ACC112 (cell line): Measurements from ENCODE around the gene STIMATE.

Experiments
- H2AFZ ChIP-seq: fragments of 200-600 bp; sonication (generic); one replicate; pipeline ENCODE4 v1.6.0; 2017; ENCODE audit warnings: antibody characterized with exemption, low read length; ENCODE audit not compliant: unreplicated experiment
- H3K27ac ChIP-seq: fragments of 200-600 bp; sonication (generic); 2 replicates; pipeline ENCODE4 v1.5.1; 2014; ENCODE audit warnings: low read depth, mild to moderate bottlenecking, antibody characterized with exemption, low read length, moderate library complexity
- H3K27me3 ChIP-seq: fragments of 200-600 bp; sonication (generic); 2 replicates; pipeline ENCODE4 v1.6.1; 2014; ENCODE audit warnings: mild to moderate bottlenecking, antibody characterized with exemption, low read length, moderate library complexity, mixed read lengths; ENCODE audit not compliant: insufficient read depth
- H3K36me3 ChIP-seq: fragments of 200-600 bp; sonication (generic); 2 replicates; pipeline ENCODE4 v1.6.1; 2016; ENCODE audit warnings: mild to moderate bottlenecking, antibody characterized with exemption, low read length, moderate library complexity, mixed read lengths; ENCODE audit not compliant: insufficient read depth
- H3K4me1 ChIP-seq: fragments of 200-600 bp; sonication (generic); one replicate; pipeline ENCODE4 v1.6.1; 2016; ENCODE audit warnings: low read length, mixed read lengths; ENCODE audit not compliant: insufficient read depth, unreplicated experiment, control insufficient read depth
- H3K4me3 ChIP-seq: fragments of 200-600 bp; sonication (generic); 2 replicates; pipeline ENCODE4 v1.5.1; 2014; ENCODE audit warnings: mild to moderate bottlenecking, low read depth, low read length
- H3K79me2 ChIP-seq: fragments of 200-600 bp; sonication (generic); one replicate; pipeline ENCODE4 v1.6.0; 2016; ENCODE audit warnings: low read length; ENCODE audit not compliant: control insufficient read depth, unreplicated experiment, insufficient read depth

The STIMATE gene

GRCh38 chr3:52881871-52882270, 15.5 kb downstream of the STIMATE start:
- no peak overlapping the region for H3K4me3 ChIP-seq
- H3K27me3 ChIP-seq, result no peaks in the 10 kb centered on the region
- peaks cover 15% of the 10 kb centered on the region; the same call in 1 of the 2 replicates for H3K36me3 ChIP-seq
- peaks cover 2% of the 10 kb centered on the region for H3K79me2 ChIP-seq
- H2AFZ ChIP-seq, result no peak overlapping the region
- no peak overlapping the region for H3K27ac ChIP-seq
- no peaks in the 10 kb centered on the region for H3K4me1 ChIP-seq

GRCh38 chr3:52880474-52880873, 16.9 kb downstream of the STIMATE start:
- Histone ChIP-seq H3K79me2 (peaks cover 2% of the 10 kb centered on the region), H3K27me3 (no peaks in the 10 kb centered on the region), H2AFZ (no peak overlapping the region), H3K27ac (no peak overlapping the region), H3K4me3 (no peak overlapping the region), H3K36me3 (peaks cover 10% of the 10 kb centered on the region; the same call in 1 of the 2 replicates), H3K4me1 (no peaks in the 10 kb centered on the region)

GRCh38 chr3:52880047-52880446, 17.3 kb downstream of the STIMATE start:
- peaks cover 2% of the 10 kb centered on the region for H3K79me2 ChIP-seq
- peaks cover 5% of the 10 kb centered on the region; the same call in 1 of the 2 replicates for H3K36me3 ChIP-seq
- H3K4me3 ChIP-seq, result no peak overlapping the region
- H3K4me1 ChIP-seq, result no peaks in the 10 kb centered on the region
- no peak overlapping the region for H2AFZ ChIP-seq
- no peak overlapping the region for H3K27ac ChIP-seq
- no peaks in the 10 kb centered on the region for H3K27me3 ChIP-seq

- peaks cover 4% of the 10 kb centered on the region for H3K79me2 ChIP-seq
- H3K36me3 ChIP-seq, result 0 out of 2 replicates have a peak, but pooled peaks cover 2% of the 10 kb centered on the region
- H2AFZ ChIP-seq, result no peak overlapping the region
- H3K4me3 ChIP-seq, result no peak overlapping the region
- no peak overlapping the region for H3K27ac ChIP-seq
- H3K4me1 ChIP-seq, result no peaks in the 10 kb centered on the region
- no peaks in the 10 kb centered on the region for H3K27me3 ChIP-seq
Measured at GRCh38 chr3:52879581-52879980, 17.8 kb downstream of the STIMATE start.

- Histone ChIP-seq H3K36me3 (no peaks in the 10 kb centered on the region), H3K4me1 (peaks cover 4% of the 10 kb centered on the region), H3K4me3 (no peak overlapping the region), H2AFZ (no peak overlapping the region), H3K27me3 (no peaks in the 10 kb centered on the region), H3K27ac (no peak overlapping the region), H3K79me2 (peaks cover 4% of the 10 kb centered on the region)
Measured at GRCh38 chr3:52879090-52879489, 18.3 kb downstream of the STIMATE start.

GRCh38 chr3:52877085-52877484, 20.3 kb downstream of the STIMATE start:
- H3K4me3 ChIP-seq, result no peak overlapping the region
- H3K4me1 ChIP-seq, result peaks cover 11% of the 10 kb centered on the region
- H3K27ac ChIP-seq, result no peak overlapping the region
- no peak overlapping the region for H2AFZ ChIP-seq
- no peaks in the 10 kb centered on the region for H3K27me3 ChIP-seq
- peaks cover 14% of the 10 kb centered on the region for H3K79me2 ChIP-seq
- no peaks in the 10 kb centered on the region for H3K36me3 ChIP-seq

- H3K4me1 ChIP-seq, result peaks cover 11% of the 10 kb centered on the region
- no peak overlapping the region for H3K4me3 ChIP-seq
- H3K27ac ChIP-seq, result no peak overlapping the region
- no peaks in the 10 kb centered on the region for H3K36me3 ChIP-seq
- H3K79me2 ChIP-seq, result peaks cover 14% of the 10 kb centered on the region
- no peak overlapping the region for H2AFZ ChIP-seq
- H3K27me3 ChIP-seq, result no peaks in the 10 kb centered on the region
Measured at GRCh38 chr3:52874864-52875587, 22.3 kb downstream of the STIMATE start.

- H3K27me3 ChIP-seq, result no peaks in the 10 kb centered on the region
- peaks cover 14% of the 10 kb centered on the region for H3K79me2 ChIP-seq
- no peak overlapping the region; the same call in 1 of the 2 replicates for H3K4me3 ChIP-seq
- H2AFZ ChIP-seq, result no peak overlapping the region
- no peaks in the 10 kb centered on the region for H3K36me3 ChIP-seq
- H3K27ac ChIP-seq, result no peak overlapping the region
- H3K4me1 ChIP-seq, result peaks cover 11% of the 10 kb centered on the region
Measured at GRCh38 chr3:52874160-52874701, 23.1 kb downstream of the STIMATE start.

GRCh38 chr3:52873433-52874159, 23.8 kb downstream of the STIMATE start:
- Histone ChIP-seq H3K79me2 (peaks cover 14% of the 10 kb centered on the region), H3K36me3 (no peaks in the 10 kb centered on the region), H3K4me3 (no peak overlapping the region; the same call in 1 of the 2 replicates), H3K27me3 (no peaks in the 10 kb centered on the region), H3K4me1 (peaks cover 11% of the 10 kb centered on the region), H2AFZ (no peak overlapping the region), H3K27ac (no peak overlapping the region)

GRCh38 chr3:52872245-52872644, 25.1 kb downstream of the STIMATE start:
- Histone ChIP-seq H3K79me2 (peaks cover 12% of the 10 kb centered on the region), H3K27me3 (no peaks in the 10 kb centered on the region), H3K36me3 (no peaks in the 10 kb centered on the region), H3K27ac (no peak overlapping the region), H3K4me1 (peaks cover 11% of the 10 kb centered on the region), H2AFZ (no peak overlapping the region), H3K4me3 (no peak overlapping the region)
